H9 (cell line): Measurements from ENCODE around the gene ZSCAN9. TPM values are rescaled to one million over a fixed set of nuclear protein-coding genes. Genes with fewer than 3 reads are reported as not detected.

Experiments
- DNase-seq: peaks from one replicate; pipeline ENCODE4 v3.0.0-alpha.2; 2017
- H2AFZ ChIP-seq: one replicate; pipeline ENCODE4 v1.6.1; 2013; ENCODE audit warnings: mild to moderate bottlenecking, low read length, control low read depth, moderate library complexity
- H2AK5ac ChIP-seq: 2 replicates; pipeline ENCODE4 v1.6.1; 2013; ENCODE audit warnings: low read length, control low read depth, mixed read lengths; ENCODE audit not compliant: insufficient read length
- H2BK120ac ChIP-seq: one replicate; pipeline ENCODE4 v1.6.1; 2013; ENCODE audit warnings: low read depth, mild to moderate bottlenecking, low read length, control low read depth, inconsistent platforms; ENCODE audit not compliant: poor library complexity, severe bottlenecking
- H2BK12ac ChIP-seq: 2 replicates; pipeline ENCODE4 v1.6.1; 2013; ENCODE audit warnings: low read length, control low read depth, mixed read lengths, low read depth; ENCODE audit not compliant: insufficient read length
- H2BK15ac ChIP-seq: 2 replicates; pipeline ENCODE4 v1.6.1; 2013; ENCODE audit warnings: low read depth, low read length, control low read depth
- H2BK20ac ChIP-seq: one replicate; pipeline ENCODE4 v1.6.1; 2013; ENCODE audit warnings: low read depth, mild to moderate bottlenecking, low read length, control low read depth, inconsistent platforms; ENCODE audit not compliant: poor library complexity, severe bottlenecking
- H2BK5ac ChIP-seq: 2 replicates; pipeline ENCODE4 v1.6.1; 2013; ENCODE audit warnings: low read length, control low read depth, mixed read lengths; ENCODE audit not compliant: insufficient read length
- H3K14ac ChIP-seq: 2 replicates; pipeline ENCODE4 v1.6.1; 2013; ENCODE audit warnings: low read length, control low read depth; ENCODE audit not compliant: insufficient read depth
- H3K18ac ChIP-seq: 2 replicates; pipeline ENCODE4 v1.6.1; 2013; ENCODE audit warnings: low read depth, mild to moderate bottlenecking, mixed read lengths, low read length, control low read depth; ENCODE audit not compliant: insufficient read length
- H3K23ac ChIP-seq: 2 replicates; pipeline ENCODE4 v1.6.1; 2013; ENCODE audit warnings: low read length, control low read depth, mixed read lengths, low read depth; ENCODE audit not compliant: insufficient read length
- H3K23me2 ChIP-seq: 2 replicates; pipeline ENCODE4 v1.6.1; 2013; ENCODE audit warnings: low read depth, mild to moderate bottlenecking, mixed read lengths, low read length, control low read depth; ENCODE audit not compliant: insufficient read length, poor library complexity, severe bottlenecking
- H3K27ac ChIP-seq: 2 replicates; pipeline ENCODE4 v1.5.1; 2013; ENCODE audit warnings: low read length, control low read depth, mixed read lengths, low read depth; ENCODE audit not compliant: insufficient read length
- H3K27me3 ChIP-seq: 2 replicates; pipeline ENCODE4 v1.6.1; 2013; ENCODE audit warnings: low read length, control low read depth, inconsistent platforms; ENCODE audit not compliant: insufficient read depth
- H3K4ac ChIP-seq: 2 replicates; pipeline ENCODE4 v1.6.1; 2013; ENCODE audit warnings: low read depth, mild to moderate bottlenecking, control low read depth, inconsistent platforms, low read length, moderate library complexity
- H3K4me1 ChIP-seq: 2 replicates; pipeline ENCODE4 v1.6.1; 2013; ENCODE audit warnings: low read length, control low read depth, inconsistent platforms; ENCODE audit not compliant: insufficient read depth
- H3K4me2 ChIP-seq: 2 replicates; pipeline ENCODE4 v1.6.1; 2013; ENCODE audit warnings: low read length, control low read depth, mixed read lengths; ENCODE audit not compliant: insufficient read length, insufficient read depth
- H3K56ac ChIP-seq: 2 replicates; pipeline ENCODE4 v1.6.1; 2013; ENCODE audit warnings: low read depth, mild to moderate bottlenecking, mixed read lengths, low read length, control low read depth; ENCODE audit not compliant: insufficient read length
- H3K79me1 ChIP-seq: 2 replicates; pipeline ENCODE4 v1.6.1; 2013; ENCODE audit warnings: low read depth, mild to moderate bottlenecking, moderate library complexity, low read length, control low read depth, inconsistent platforms; ENCODE audit not compliant: insufficient read depth, poor library complexity, severe bottlenecking
- H3K79me2 ChIP-seq: 2 replicates; pipeline ENCODE4 v1.6.1; 2013; ENCODE audit warnings: low read length, control low read depth, inconsistent platforms; ENCODE audit not compliant: insufficient read depth
- H3K9ac ChIP-seq: 2 replicates; pipeline ENCODE4 v1.6.1; 2013; ENCODE audit warnings: low read length, control low read depth, mixed read lengths; ENCODE audit not compliant: insufficient read length; ENCODE audit errors: extremely low read depth
- H3K9me3 ChIP-seq: one replicate; pipeline ENCODE4 v1.6.1; 2013; ENCODE audit warnings: low read depth, low read length, inconsistent platforms; ENCODE audit not compliant: control insufficient read depth
- H3T11ph ChIP-seq: one replicate; pipeline ENCODE4 v1.6.1; 2013; ENCODE audit warnings: mild to moderate bottlenecking, low read length, control low read depth, inconsistent platforms
- H4K20me1 ChIP-seq: one replicate; pipeline ENCODE4 v1.6.1; 2013; ENCODE audit not compliant: control insufficient read depth, insufficient read length, insufficient read depth
- H4K5ac ChIP-seq: 2 replicates; pipeline ENCODE4 v1.6.1; 2013; ENCODE audit warnings: low read depth, mild to moderate bottlenecking, mixed read lengths, low read length, control low read depth; ENCODE audit not compliant: insufficient read length
- H4K8ac ChIP-seq: replicated peaks from 2 replicates; pipeline ENCODE4 v1.6.1; 2013; ENCODE audit warnings: low read length, control low read depth, mixed read lengths, low read depth; ENCODE audit not compliant: insufficient read length
- H4K91ac ChIP-seq: 2 replicates; pipeline ENCODE4 v1.6.1; 2013; ENCODE audit warnings: low read depth, mild to moderate bottlenecking, moderate library complexity, mixed read lengths, low read length, control low read depth; ENCODE audit not compliant: insufficient read length
- H3K27ac Mint-ChIP-seq, 3 experiments: 2 replicates in 2 of 3; 3 replicates in 1 of 3; pipeline ENCODE4 v1.8.0; 2020 to 2021; ENCODE audit warnings: mixed read lengths in 3 of 3, mild to moderate bottlenecking in 1 of 3, moderate library complexity in 1 of 3
- H3K27me3 Mint-ChIP-seq: 2 replicates; pipeline ENCODE4 v1.8.0; 2021; ENCODE audit warnings: low read depth, mild to moderate bottlenecking, moderate library complexity, mixed read lengths
- H3K36me3 Mint-ChIP-seq, 3 experiments: 2 replicates in 2 of 3; 3 replicates in 1 of 3; pipeline ENCODE4 v1.8.0; 2020 to 2021; ENCODE audit warnings: low read depth in 3 of 3, mixed read lengths in 3 of 3; ENCODE audit not compliant: insufficient read depth in 1 of 3
- H3K4me1 Mint-ChIP-seq, 2 experiments: 2 replicates each; pipeline ENCODE4 v1.8.0; 2020; ENCODE audit warnings: mixed read lengths in 2 of 2
- H3K4me3 Mint-ChIP-seq, 2 experiments: 2 replicates in 1 of 2; 3 replicates in 1 of 2; pipeline ENCODE4 v1.8.0; 2020 to 2021; ENCODE audit warnings: mild to moderate bottlenecking in 2 of 2, mixed read lengths in 2 of 2, moderate library complexity in 1 of 2
- H3K9me3 Mint-ChIP-seq, 2 experiments: 2 replicates in 1 of 2; 3 replicates in 1 of 2; pipeline ENCODE4 v1.8.0; 2020; ENCODE audit warnings: mild to moderate bottlenecking in 2 of 2, mixed read lengths in 2 of 2, moderate library complexity in 1 of 2
- CTCF ChIP-seq: fragments of 200-600 bp; sonication (generic); conservative IDR thresholded peaks from 3 replicates; pipeline ENCODE4 v1.8.0; 2021; ENCODE audit warnings: antibody characterized with exemption, mild to moderate bottlenecking
- WGBS: extraction: QIAGEN DNeasy Blood & Tissue Kit; methylation state at CpG from one replicate; pipeline ENCODE4 v1.1.7; 2013; ENCODE audit warnings: missing lambda C conversion rate, low lambda C conversion rate, mixed read lengths; ENCODE audit not compliant: insufficient read length; ENCODE audit errors: extremely low coverage; 5-methylcytosine and 5-hydroxymethylcytosine counted together
- total RNA-seq: library from RNA; stranded (reverse); gene quantifications from 2 replicates; pipeline ENCODE4 v1.2.1, GENCODE V29; 2021

The ZSCAN9 gene
- total RNA-seq, 1 experiment from 2014 or later: 11.5 TPM

GRCh38 chr6:28215425-28215824 is 9.7 kb upstream of the ZSCAN9 start:
- H4K8ac ChIP-seq: no peak overlapping the region
- H3K27ac ChIP-seq: no peak overlapping the region
- H3K4me2 ChIP-seq: no peak overlapping the region
- H3K4ac ChIP-seq: no peak overlapping the region
- no peak overlapping the region for H2BK20ac ChIP-seq
- peaks cover 3% of the 10 kb centered on the region; the same call in 1 of the 2 replicates for H3K27me3 ChIP-seq
- Mint-ChIP-seq H3K9me3 (peaks cover 0 to 3% of the 10 kb centered on the region in 2 experiments; a peak in 1 of 5 replicates), H3K27ac (no peak overlapping the region), H3K4me3 (no peak overlapping the region), H3K27me3 (peaks cover 83% of the 10 kb centered on the region), H3K4me1 (peaks cover 11 to 38% of the 10 kb centered on the region in 2 experiments), H3K36me3 (no peaks in the 10 kb centered on the region; a peak in 1 of 7 replicates)
- H3K23me2 ChIP-seq: peaks cover 8% of the 10 kb centered on the region
- no peak overlapping the region for H4K5ac ChIP-seq
- no peak overlapping the region for H2BK12ac ChIP-seq
- no peaks in the 10 kb centered on the region for H3K9me3 ChIP-seq
- no peak overlapping the region for H3K23ac ChIP-seq
- WGBS: no CpG with 5 or more reads among the region's 8 CpGs
- H2AFZ ChIP-seq: no peak overlapping the region
- no peak overlapping the region for H3K9ac ChIP-seq
- no peak overlapping the region for H3K18ac ChIP-seq
- no peak overlapping the region for H3K56ac ChIP-seq
- H2BK120ac ChIP-seq: no peak overlapping the region
- H4K91ac ChIP-seq: no peak overlapping the region
- H3T11ph ChIP-seq: no peak overlapping the region
- H2BK5ac ChIP-seq: no peak overlapping the region
- no peak overlapping the region for H2BK15ac ChIP-seq
- H4K20me1 ChIP-seq: no peaks in the 10 kb centered on the region
- H3K4me1 ChIP-seq: no peaks in the 10 kb centered on the region
- no peak for DNase-seq
- H3K79me2 ChIP-seq: no peaks in the 10 kb centered on the region
- TF ChIP-seq CTCF: no peak
- no peak overlapping the region for H2AK5ac ChIP-seq
- no peaks in the 10 kb centered on the region for H3K79me1 ChIP-seq
- no peak overlapping the region for H3K14ac ChIP-seq
